H9 (cell line): ENCODE measurements around the gene DUSP15. TPM values are rescaled to one million over a fixed set of nuclear protein-coding genes. Genes with fewer than 3 reads are reported as not detected.
A peak's percentile ranks its signal among the peaks of the same experiment; 100 is the strongest.

Source experiments
- DNase-seq: peaks from one replicate; pipeline ENCODE4 v3.0.0-alpha.2; 2017
- H2AFZ ChIP-seq: one replicate; pipeline ENCODE4 v1.6.1; 2013; ENCODE audit warnings: mild to moderate bottlenecking, low read length, control low read depth, moderate library complexity
- H2AK5ac ChIP-seq: 2 replicates; pipeline ENCODE4 v1.6.1; 2013; ENCODE audit warnings: low read length, control low read depth, mixed read lengths; ENCODE audit not compliant: insufficient read length
- H2BK120ac ChIP-seq: one replicate; pipeline ENCODE4 v1.6.1; 2013; ENCODE audit warnings: low read depth, mild to moderate bottlenecking, low read length, control low read depth, inconsistent platforms; ENCODE audit not compliant: poor library complexity, severe bottlenecking
- H2BK12ac ChIP-seq: 2 replicates; pipeline ENCODE4 v1.6.1; 2013; ENCODE audit warnings: low read length, control low read depth, mixed read lengths, low read depth; ENCODE audit not compliant: insufficient read length
- H2BK15ac ChIP-seq: 2 replicates; pipeline ENCODE4 v1.6.1; 2013; ENCODE audit warnings: low read depth, low read length, control low read depth
- H2BK20ac ChIP-seq: one replicate; pipeline ENCODE4 v1.6.1; 2013; ENCODE audit warnings: low read depth, mild to moderate bottlenecking, low read length, control low read depth, inconsistent platforms; ENCODE audit not compliant: poor library complexity, severe bottlenecking
- H2BK5ac ChIP-seq: 2 replicates; pipeline ENCODE4 v1.6.1; 2013; ENCODE audit warnings: low read length, control low read depth, mixed read lengths; ENCODE audit not compliant: insufficient read length
- H3K14ac ChIP-seq: 2 replicates; pipeline ENCODE4 v1.6.1; 2013; ENCODE audit warnings: low read length, control low read depth; ENCODE audit not compliant: insufficient read depth
- H3K18ac ChIP-seq: 2 replicates; pipeline ENCODE4 v1.6.1; 2013; ENCODE audit warnings: low read depth, mild to moderate bottlenecking, mixed read lengths, low read length, control low read depth; ENCODE audit not compliant: insufficient read length
- H3K23ac ChIP-seq: 2 replicates; pipeline ENCODE4 v1.6.1; 2013; ENCODE audit warnings: low read length, control low read depth, mixed read lengths, low read depth; ENCODE audit not compliant: insufficient read length
- H3K23me2 ChIP-seq: 2 replicates; pipeline ENCODE4 v1.6.1; 2013; ENCODE audit warnings: low read depth, mild to moderate bottlenecking, mixed read lengths, low read length, control low read depth; ENCODE audit not compliant: insufficient read length, poor library complexity, severe bottlenecking
- H3K27ac ChIP-seq: 2 replicates; pipeline ENCODE4 v1.5.1; 2013; ENCODE audit warnings: low read length, control low read depth, mixed read lengths, low read depth; ENCODE audit not compliant: insufficient read length
- H3K27me3 ChIP-seq: 2 replicates; pipeline ENCODE4 v1.6.1; 2013; ENCODE audit warnings: low read length, control low read depth, inconsistent platforms; ENCODE audit not compliant: insufficient read depth
- H3K4ac ChIP-seq: 2 replicates; pipeline ENCODE4 v1.6.1; 2013; ENCODE audit warnings: low read depth, mild to moderate bottlenecking, control low read depth, inconsistent platforms, low read length, moderate library complexity
- H3K4me1 ChIP-seq: 2 replicates; pipeline ENCODE4 v1.6.1; 2013; ENCODE audit warnings: low read length, control low read depth, inconsistent platforms; ENCODE audit not compliant: insufficient read depth
- H3K4me2 ChIP-seq: 2 replicates; pipeline ENCODE4 v1.6.1; 2013; ENCODE audit warnings: low read length, control low read depth, mixed read lengths; ENCODE audit not compliant: insufficient read length, insufficient read depth
- H3K56ac ChIP-seq: 2 replicates; pipeline ENCODE4 v1.6.1; 2013; ENCODE audit warnings: low read depth, mild to moderate bottlenecking, mixed read lengths, low read length, control low read depth; ENCODE audit not compliant: insufficient read length
- H3K79me1 ChIP-seq: 2 replicates; pipeline ENCODE4 v1.6.1; 2013; ENCODE audit warnings: low read depth, mild to moderate bottlenecking, moderate library complexity, low read length, control low read depth, inconsistent platforms; ENCODE audit not compliant: insufficient read depth, poor library complexity, severe bottlenecking
- H3K79me2 ChIP-seq: 2 replicates; pipeline ENCODE4 v1.6.1; 2013; ENCODE audit warnings: low read length, control low read depth, inconsistent platforms; ENCODE audit not compliant: insufficient read depth
- H3K9ac ChIP-seq: 2 replicates; pipeline ENCODE4 v1.6.1; 2013; ENCODE audit warnings: low read length, control low read depth, mixed read lengths; ENCODE audit not compliant: insufficient read length; ENCODE audit errors: extremely low read depth
- H3K9me3 ChIP-seq: one replicate; pipeline ENCODE4 v1.6.1; 2013; ENCODE audit warnings: low read depth, low read length, inconsistent platforms; ENCODE audit not compliant: control insufficient read depth
- H3T11ph ChIP-seq: one replicate; pipeline ENCODE4 v1.6.1; 2013; ENCODE audit warnings: mild to moderate bottlenecking, low read length, control low read depth, inconsistent platforms
- H4K20me1 ChIP-seq: one replicate; pipeline ENCODE4 v1.6.1; 2013; ENCODE audit not compliant: control insufficient read depth, insufficient read length, insufficient read depth
- H4K5ac ChIP-seq: 2 replicates; pipeline ENCODE4 v1.6.1; 2013; ENCODE audit warnings: low read depth, mild to moderate bottlenecking, mixed read lengths, low read length, control low read depth; ENCODE audit not compliant: insufficient read length
- H4K8ac ChIP-seq: replicated peaks from 2 replicates; pipeline ENCODE4 v1.6.1; 2013; ENCODE audit warnings: low read length, control low read depth, mixed read lengths, low read depth; ENCODE audit not compliant: insufficient read length
- H4K91ac ChIP-seq: 2 replicates; pipeline ENCODE4 v1.6.1; 2013; ENCODE audit warnings: low read depth, mild to moderate bottlenecking, moderate library complexity, mixed read lengths, low read length, control low read depth; ENCODE audit not compliant: insufficient read length
- H3K27ac Mint-ChIP-seq, 3 experiments: 2 replicates in 2 of 3; 3 replicates in 1 of 3; pipeline ENCODE4 v1.8.0; 2020 to 2021; ENCODE audit warnings: mixed read lengths in 3 of 3, mild to moderate bottlenecking in 1 of 3, moderate library complexity in 1 of 3
- H3K27me3 Mint-ChIP-seq: 2 replicates; pipeline ENCODE4 v1.8.0; 2021; ENCODE audit warnings: low read depth, mild to moderate bottlenecking, moderate library complexity, mixed read lengths
- H3K36me3 Mint-ChIP-seq, 3 experiments: 2 replicates in 2 of 3; 3 replicates in 1 of 3; pipeline ENCODE4 v1.8.0; 2020 to 2021; ENCODE audit warnings: low read depth in 3 of 3, mixed read lengths in 3 of 3; ENCODE audit not compliant: insufficient read depth in 1 of 3
- H3K4me1 Mint-ChIP-seq, 2 experiments: 2 replicates each; pipeline ENCODE4 v1.8.0; 2020; ENCODE audit warnings: mixed read lengths in 2 of 2
- H3K4me3 Mint-ChIP-seq, 2 experiments: 2 replicates in 1 of 2; 3 replicates in 1 of 2; pipeline ENCODE4 v1.8.0; 2020 to 2021; ENCODE audit warnings: mild to moderate bottlenecking in 2 of 2, mixed read lengths in 2 of 2, moderate library complexity in 1 of 2
- H3K9me3 Mint-ChIP-seq, 2 experiments: 2 replicates in 1 of 2; 3 replicates in 1 of 2; pipeline ENCODE4 v1.8.0; 2020; ENCODE audit warnings: mild to moderate bottlenecking in 2 of 2, mixed read lengths in 2 of 2, moderate library complexity in 1 of 2
- CTCF ChIP-seq: fragments of 200-600 bp; sonication (generic); conservative IDR thresholded peaks from 3 replicates; pipeline ENCODE4 v1.8.0; 2021; ENCODE audit warnings: antibody characterized with exemption, mild to moderate bottlenecking
- WGBS: extraction: QIAGEN DNeasy Blood & Tissue Kit; methylation state at CpG from one replicate; pipeline ENCODE4 v1.1.7; 2013; ENCODE audit warnings: missing lambda C conversion rate, low lambda C conversion rate, mixed read lengths; ENCODE audit not compliant: insufficient read length; ENCODE audit errors: extremely low coverage; 5-methylcytosine and 5-hydroxymethylcytosine counted together
- total RNA-seq: library from RNA; stranded (reverse); gene quantifications from 2 replicates; pipeline ENCODE4 v1.2.1, GENCODE V29; 2021

The DUSP15 gene
- total RNA-seq, 1 experiment from 2014 or later: 5.6 TPM

GRCh38 chr20:31842471-31843157 is 27.7 kb downstream of the DUSP15 start:
- Histone ChIP-seq H3K23ac (no peak overlapping the region), H2BK5ac (no peak overlapping the region), H3K4me2 (no peak overlapping the region), H2BK120ac (no peak overlapping the region), H4K5ac (no peak overlapping the region), H3K9me3 (no peaks in the 10 kb centered on the region), H2AFZ (no peak overlapping the region), H3K18ac (no peak overlapping the region), H3K14ac (0 out of 2 replicates have a peak overlapping the region, but pooled peaks have one; percentile 7), H4K8ac (no peak overlapping the region), H3K27ac (no peak overlapping the region), H3K4me1 (no peaks in the 10 kb centered on the region; the same call in 1 of the 2 replicates), H3K79me1 (no peaks in the 10 kb centered on the region), H3T11ph (no peak overlapping the region), H3K27me3 (no peaks in the 10 kb centered on the region), H2BK15ac (no peak overlapping the region), H4K20me1 (no peaks in the 10 kb centered on the region), H2BK12ac (no peak overlapping the region), H3K79me2 (no peaks in the 10 kb centered on the region), H2AK5ac (no peak overlapping the region), H3K9ac (no peak overlapping the region), H4K91ac (no peak overlapping the region), H3K23me2 (no peaks in the 10 kb centered on the region), H3K56ac (no peak overlapping the region), H2BK20ac (no peak overlapping the region), H3K4ac (no peak overlapping the region)
- Mint-ChIP-seq H3K4me1 (peaks cover 28 to 29% of the 10 kb centered on the region in 2 experiments), H3K9me3 (no peaks in the 10 kb centered on the region), H3K36me3 (no peaks in the 10 kb centered on the region), H3K27me3 (peaks cover 3% of the 10 kb centered on the region), H3K27ac (peak overlapping the region in 1 of 3 experiments; percentile 87; a peak in 3 of 7 replicates), H3K4me3 (peak overlapping the region in 1 of 2 experiments; percentile 57; a peak in 2 of 5 replicates)
- no peak for TF ChIP-seq CTCF
- WGBS: no CpG with 5 or more reads among the region's 12 CpGs
- DNase-seq: no peak
